Articular chondrocyte of knee joint (primary cell): ENCODE results near the gene SARS1. TPM values are rescaled to one million over a fixed set of nuclear protein-coding genes. Genes with fewer than 3 reads are reported as not detected.

Source experiments
- total RNA-seq: library from RNA; depleted of rRNA; stranded (reverse); fragments of >200 nt; gene quantifications from 2 replicates; pipeline ENCODE4 v1.2.3, GENCODE V29; 2012

Gene SARS1
- total RNA-seq = 271 and 292 TPM in 2 replicates

GRCh38 chr1:109213824-109214693, at the start of gene SARS1:
TSS of gene SARS1 (plus strand) at chr1:109213918. CDS start at chr1:109213993, 75 bp downstream.

GRCh38 chr1:109248797-109249629, 35.3 kb downstream of the SARS1 start, which contains the start of gene CELSR2:
TSS of gene CELSR2 (plus strand) at chr1:109249539. CDS start at chr1:109250080, 541 bp downstream.

GRCh38 chr1:109282952-109283747, 69.4 kb downstream of the SARS1 start, which contains the start of gene PSRC1:
TSS of gene PSRC1 (minus strand) at chr1:109283145.

Other genes starting within 250 kb of the SARS1 start
- gene WDR47, start 171.8 kb upstream of the SARS1 start, total RNA-seq = 17.0 and 25.1 TPM in 2 replicates
- gene TAF13, start 137.9 kb upstream of the SARS1 start, total RNA-seq = 95.5 and 127 TPM in 2 replicates
- 34.1 and 37.5 TPM in 2 replicates for gene TMEM167B, start 123.2 kb upstream of the SARS1 start, total RNA-seq
- gene ELAPOR1, start 99.8 kb upstream of the SARS1 start, total RNA-seq = 0.39 and 0.54 TPM in 2 replicates
- gene CELSR2, start 35.6 kb downstream of the SARS1 start, total RNA-seq = 0.32 and 0.52 TPM in 2 replicates
- gene PSRC1, start 69.2 kb downstream of the SARS1 start, total RNA-seq = 11.5 and 18.4 TPM in 2 replicates
- gene MYBPHL, start 93.1 kb downstream of the SARS1 start, total RNA-seq = not detected in 2 replicates
- gene SORT1, start 184.0 kb downstream of the SARS1 start, total RNA-seq = 18.4 and 20.1 TPM in 2 replicates
- gene PSMA5, start 212.5 kb downstream of the SARS1 start, total RNA-seq = 53.7 and 75.5 TPM in 2 replicates